NT2/D1 (cell line): ENCODE data around the gene FRS2.

Experiments
- DNase-seq: peaks from one replicate; pipeline ENCODE4 v3.0.0-alpha.2; 2011; ENCODE audit warnings: low read depth, low spot score
- H3K27me3 ChIP-seq: 2 replicates; pipeline ENCODE4 v1.6.0; 2011; ENCODE audit warnings: mild to moderate bottlenecking; ENCODE audit not compliant: insufficient read length, insufficient read depth
- H3K36me3 ChIP-seq: 2 replicates; pipeline ENCODE4 v1.6.1; 2011; ENCODE audit warnings: mild to moderate bottlenecking, low read length, mixed read lengths; ENCODE audit not compliant: insufficient read depth, insufficient read length
- H3K4me1 ChIP-seq: 2 replicates; pipeline ENCODE4 v1.5.1; 2011; ENCODE audit not compliant: insufficient read depth, insufficient read length
- H3K4me3 ChIP-seq: 2 replicates; pipeline ENCODE4 v1.5.1; 2011; ENCODE audit warnings: low read depth; ENCODE audit not compliant: insufficient read length
- H3K9ac ChIP-seq: 2 replicates; pipeline ENCODE4 v1.6.0; 2011; ENCODE audit warnings: low read depth; ENCODE audit not compliant: insufficient read length
- H3K9me3 ChIP-seq: 2 replicates; pipeline ENCODE4 v1.5.1; 2011; ENCODE audit warnings: mild to moderate bottlenecking, low read length; ENCODE audit not compliant: insufficient read depth
- SUZ12 ChIP-seq: IDR thresholded peaks from 2 replicates; pipeline ENCODE4 v1.6.1; 2011; ENCODE audit not compliant: insufficient read length, insufficient read depth; ENCODE audit errors: extremely low read depth
- YY1 ChIP-seq: IDR thresholded peaks from 2 replicates; pipeline ENCODE4 v1.6.1; 2011; ENCODE audit not compliant: insufficient read length, insufficient read depth
- ZNF274 ChIP-seq: IDR thresholded peaks from 2 replicates; pipeline ENCODE4 v1.6.1; 2011; ENCODE audit warnings: mild to moderate bottlenecking, low read depth, low read length

Gene FRS2

DNA sequence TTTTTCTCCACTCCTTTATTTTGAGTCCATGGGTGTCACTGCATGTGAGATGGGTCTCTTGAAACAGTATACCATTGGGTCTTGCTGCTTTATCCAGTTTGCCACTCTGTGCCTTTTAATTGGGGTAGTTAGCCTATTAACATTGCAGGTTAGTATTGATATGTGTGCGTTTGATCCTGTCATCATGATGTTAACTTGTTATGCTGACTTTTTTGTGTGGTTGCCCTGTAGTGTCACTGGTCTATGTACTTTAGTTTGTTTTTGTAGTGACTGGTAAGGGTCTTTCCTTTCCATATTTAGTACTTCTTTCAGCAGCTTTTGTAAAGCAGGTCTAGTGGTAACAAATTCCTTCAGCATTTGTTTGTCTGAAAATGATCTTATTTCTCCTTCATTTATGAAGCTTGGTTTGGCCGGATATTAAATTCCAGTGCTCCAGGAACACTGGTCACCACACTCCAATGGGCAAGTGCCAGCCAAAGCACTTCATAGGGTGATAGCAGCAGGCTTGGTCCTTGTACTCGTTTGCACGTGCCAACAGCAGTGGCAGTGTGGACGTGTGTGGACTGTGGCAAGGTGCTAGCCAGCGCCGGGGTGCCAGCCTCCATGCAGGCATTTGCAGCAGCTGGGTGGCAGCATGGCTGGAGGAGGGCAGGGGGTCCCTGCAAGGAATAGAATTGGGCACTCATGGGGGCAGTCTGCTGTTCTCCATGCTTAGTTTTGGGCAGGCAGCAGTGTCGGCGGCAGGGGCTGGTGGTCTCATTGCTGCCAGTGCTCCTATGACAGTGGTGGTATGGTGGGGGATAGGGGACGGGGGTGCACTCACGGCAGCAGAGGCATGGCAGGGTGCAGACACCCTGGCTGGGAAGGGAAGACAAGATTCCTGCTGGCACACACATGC is 53.5 kb downstream of the FRS2 start:
- Histone ChIP-seq H3K9ac (no peak overlapping the region), H3K27me3 (no peaks in the 10 kb centered on the region), H3K36me3 (peaks cover 2% of the 10 kb centered on the region), H3K4me3 (no peak overlapping the region), H3K4me1 (no peaks in the 10 kb centered on the region), H3K9me3 (no peaks in the 10 kb centered on the region)
- DNase-seq: no peak
- no peak for TF ChIP-seq ZNF274
- TF ChIP-seq YY1: no peak
- no peak for TF ChIP-seq SUZ12

DNA sequence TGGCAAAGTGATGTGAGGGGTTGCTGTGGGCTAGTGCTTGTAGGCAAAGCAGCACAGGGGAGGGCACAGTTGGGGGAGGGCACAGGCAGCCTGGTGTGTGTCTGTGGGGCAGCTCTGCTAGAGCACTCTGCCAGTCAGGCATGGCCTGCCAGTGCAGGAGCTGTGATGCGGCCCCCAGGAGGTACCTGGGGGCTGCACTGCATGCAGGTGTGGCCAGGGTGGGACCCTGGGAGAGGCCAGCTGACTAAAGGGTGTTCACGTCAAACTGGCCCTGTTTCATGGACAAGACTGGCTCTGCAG is 54.1 kb downstream of the FRS2 start:
- peaks cover 2% of the 10 kb centered on the region for H3K36me3 ChIP-seq
- no peaks in the 10 kb centered on the region for H3K27me3 ChIP-seq
- no peak overlapping the region for H3K9ac ChIP-seq
- H3K4me3 ChIP-seq: no peak overlapping the region
- no peaks in the 10 kb centered on the region for H3K4me1 ChIP-seq
- no peaks in the 10 kb centered on the region for H3K9me3 ChIP-seq
- DNase-seq: no peak
- TF ChIP-seq SUZ12 (no peak), YY1 (no peak), ZNF274 (no peak)

DNA sequence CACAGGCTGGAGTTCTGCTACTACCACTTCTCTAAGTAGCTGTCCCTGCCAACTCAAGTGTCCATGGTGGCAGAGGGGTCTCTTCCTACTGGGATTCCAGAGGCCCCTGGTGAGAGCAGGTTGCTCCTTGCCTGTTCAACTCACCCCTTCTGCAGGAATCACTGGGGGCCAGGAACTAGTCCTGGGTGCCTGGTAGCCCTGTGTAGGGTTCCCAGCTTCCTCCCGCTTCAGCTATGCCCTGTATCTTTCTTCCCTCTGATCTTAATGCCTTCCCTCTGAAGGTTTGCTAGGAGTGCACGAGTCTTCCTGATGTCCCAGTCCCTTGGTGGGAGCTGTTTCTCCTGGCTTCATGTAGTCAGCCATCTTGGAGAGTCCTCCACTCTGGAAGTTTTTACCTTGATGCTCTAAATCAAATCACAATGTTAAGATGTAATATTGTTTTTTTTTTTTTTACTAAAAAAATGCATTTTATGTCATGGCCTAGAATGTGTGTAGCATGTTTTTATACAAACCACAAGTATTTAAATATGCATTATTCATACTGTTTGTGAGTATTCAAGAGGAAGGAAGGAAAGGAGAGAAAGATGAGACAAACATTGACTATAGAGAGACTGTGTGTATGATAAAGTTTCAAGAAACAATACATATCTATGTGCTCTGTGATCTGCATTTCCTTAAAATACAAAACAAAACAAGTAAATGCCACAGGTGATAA is 54.7 kb downstream of the FRS2 start:
- TF ChIP-seq SUZ12: no peak
- TF ChIP-seq ZNF274: no peak
- TF ChIP-seq YY1: no peak
- Histone ChIP-seq H3K36me3 (peaks cover 2% of the 10 kb centered on the region), H3K4me3 (no peak overlapping the region), H3K9ac (no peak overlapping the region), H3K4me1 (no peaks in the 10 kb centered on the region), H3K27me3 (no peaks in the 10 kb centered on the region), H3K9me3 (no peaks in the 10 kb centered on the region)
- DNase-seq: no peak

DNA sequence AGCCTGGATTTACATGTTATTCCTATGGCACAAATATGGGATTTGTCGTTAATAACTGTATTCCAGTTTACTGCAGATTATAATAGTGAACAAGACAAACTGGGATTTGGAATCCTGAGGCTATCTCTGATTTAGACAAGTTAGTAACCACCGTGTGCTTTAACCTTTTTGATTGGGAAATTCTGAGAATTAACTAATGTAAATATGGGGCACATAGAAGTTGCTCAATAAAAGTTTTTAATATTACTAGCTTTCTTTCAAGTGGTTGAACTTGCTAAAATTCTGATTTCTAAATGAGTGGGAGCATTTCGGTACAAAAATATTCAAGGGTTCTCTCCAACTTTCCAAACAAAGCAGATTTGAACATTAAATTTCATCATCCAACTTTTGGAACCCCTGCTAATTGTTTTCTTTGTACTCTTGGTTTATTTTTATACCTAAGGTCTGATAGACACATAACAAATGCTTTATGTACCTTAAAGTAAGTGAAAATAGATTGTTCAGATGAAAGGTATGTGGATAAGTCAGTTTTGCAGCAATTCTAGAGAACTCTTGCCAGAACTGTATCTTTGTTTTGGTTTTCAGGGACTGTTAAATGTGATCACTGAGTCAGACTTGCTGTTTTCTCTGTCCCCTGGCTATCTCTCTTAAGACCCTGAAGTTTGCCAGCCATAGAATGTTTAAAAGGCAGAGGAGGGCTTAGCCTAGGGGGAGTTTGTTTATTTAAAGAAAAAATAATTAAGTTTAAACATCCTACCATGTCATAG is 57.5 kb downstream of the FRS2 start:
- no peaks in the 10 kb centered on the region for H3K27me3 ChIP-seq
- no peak overlapping the region for H3K9ac ChIP-seq
- no peaks in the 10 kb centered on the region for H3K4me1 ChIP-seq
- H3K9me3 ChIP-seq: no peaks in the 10 kb centered on the region
- TF ChIP-seq SUZ12: no peak
- no peak for TF ChIP-seq YY1
- no peak for TF ChIP-seq ZNF274
- H3K4me3 ChIP-seq: no peak overlapping the region
- H3K36me3 ChIP-seq: peaks cover 9% of the 10 kb centered on the region
- no peak for DNase-seq

DNA sequence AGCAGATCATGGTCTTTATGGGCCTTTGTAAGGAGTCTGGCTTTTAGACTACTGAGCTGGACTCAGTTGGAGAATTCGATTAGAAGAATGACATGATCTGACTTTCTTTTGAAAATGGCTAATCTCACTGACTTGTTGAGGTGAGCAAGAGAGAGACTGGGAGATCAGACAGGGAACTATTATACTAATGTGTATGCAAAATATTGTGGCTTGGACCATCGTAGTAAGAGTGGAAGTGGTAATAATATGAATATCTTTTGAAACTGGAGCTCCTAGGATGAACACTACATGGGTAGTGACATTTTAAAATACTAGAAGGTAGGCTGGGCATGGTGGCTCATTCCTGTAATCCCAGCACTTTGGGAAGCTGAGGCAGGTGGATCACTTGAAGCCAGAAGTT is 58.8 kb downstream of the FRS2 start:
- TF ChIP-seq SUZ12 (no peak), YY1 (no peak), ZNF274 (no peak)
- no peaks in the 10 kb centered on the region for H3K4me1 ChIP-seq

DNA sequence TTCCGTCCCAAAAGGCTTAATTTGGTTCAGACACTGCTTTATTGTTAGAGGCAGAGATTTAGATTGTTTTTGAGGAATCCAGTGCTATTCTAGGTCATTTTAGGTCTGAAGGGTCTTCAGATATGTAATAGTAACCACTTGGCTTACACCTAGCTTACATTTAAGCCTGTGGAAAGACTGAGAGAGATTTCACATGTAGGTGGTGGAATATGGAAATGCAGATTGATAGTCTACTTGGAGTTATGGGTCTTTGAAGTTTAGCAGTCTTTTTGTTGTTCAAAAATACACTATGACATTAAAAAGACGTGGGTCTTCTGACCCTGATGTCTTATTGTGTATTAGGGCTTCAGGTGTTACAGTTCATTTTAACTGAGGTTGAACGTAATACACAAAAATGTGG is 63.7 kb downstream of the FRS2 start:
- H3K9me3 ChIP-seq: no peaks in the 10 kb centered on the region
- no peak for DNase-seq
- H3K4me3 ChIP-seq: no peak overlapping the region
- H3K36me3 ChIP-seq: peaks cover 7% of the 10 kb centered on the region
- H3K9ac ChIP-seq: no peak overlapping the region
- TF ChIP-seq ZNF274 (no peak), YY1 (no peak), SUZ12 (no peak)
- no peaks in the 10 kb centered on the region for H3K27me3 ChIP-seq
- H3K4me1 ChIP-seq: no peaks in the 10 kb centered on the region

More for the DNA sequence above, 58.8 kb downstream of the FRS2 start:
- DNase-seq: no peak
- Histone ChIP-seq H3K36me3 (peaks cover 7% of the 10 kb centered on the region), H3K4me3 (no peak overlapping the region), H3K9ac (no peak overlapping the region), H3K27me3 (no peaks in the 10 kb centered on the region), H3K9me3 (no peaks in the 10 kb centered on the region)

DNA sequence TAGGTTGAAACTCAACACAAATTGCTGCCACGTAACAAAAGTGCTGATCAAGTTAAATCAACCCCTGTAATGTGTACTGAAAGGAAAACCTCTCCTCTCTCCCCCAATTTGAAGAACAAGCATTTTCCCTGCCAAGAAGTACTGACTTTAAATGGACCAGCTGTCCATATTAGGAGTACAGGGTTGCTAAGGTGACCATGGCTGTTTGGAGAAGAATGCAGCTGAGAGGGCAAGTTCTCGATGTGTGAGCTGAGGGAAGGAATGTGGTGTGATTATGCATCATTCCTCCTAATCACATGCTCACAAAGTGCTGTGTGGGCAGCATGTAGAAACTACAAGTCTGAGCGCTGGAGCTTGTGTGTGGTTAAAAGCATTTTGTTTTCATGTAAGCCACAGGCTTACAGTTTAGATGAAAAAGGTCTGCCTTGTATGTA is 64.2 kb downstream of the FRS2 start:
- Histone ChIP-seq H3K9ac (no peak overlapping the region), H3K4me3 (no peak overlapping the region), H3K4me1 (no peaks in the 10 kb centered on the region), H3K9me3 (no peaks in the 10 kb centered on the region), H3K36me3 (peaks cover 7% of the 10 kb centered on the region), H3K27me3 (no peaks in the 10 kb centered on the region)
- DNase-seq: peak; percentile 91
- TF ChIP-seq ZNF274 (no peak), YY1 (no peak), SUZ12 (no peak)

DNA sequence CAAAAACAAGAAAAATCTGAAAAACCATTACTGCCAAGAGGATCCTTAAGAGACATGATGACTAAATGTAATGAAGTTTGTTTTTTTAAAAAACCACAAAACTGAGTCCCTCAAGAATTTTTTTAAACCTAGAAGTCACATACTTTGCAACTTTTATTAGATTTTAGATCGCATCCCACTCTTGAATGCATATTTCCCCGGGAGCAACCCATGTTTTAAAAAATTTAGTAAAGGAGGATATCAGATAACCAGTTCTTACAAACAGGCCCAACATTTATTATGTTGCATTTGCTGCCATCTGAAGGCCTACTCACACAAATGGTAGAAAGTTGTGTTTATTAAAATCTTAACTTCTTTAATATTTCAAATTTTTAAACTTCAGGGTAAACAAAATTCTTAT is 70.8 kb downstream of the FRS2 start:
- no peak overlapping the region for H3K9ac ChIP-seq
- H3K9me3 ChIP-seq: peaks cover 11% of the 10 kb centered on the region
- H3K4me1 ChIP-seq: no peaks in the 10 kb centered on the region
- no peak overlapping the region for H3K4me3 ChIP-seq
- no peak for DNase-seq
- peaks cover 5% of the 10 kb centered on the region for H3K36me3 ChIP-seq
- TF ChIP-seq ZNF274: no peak
- no peak for TF ChIP-seq YY1
- TF ChIP-seq SUZ12: no peak
- H3K27me3 ChIP-seq: no peaks in the 10 kb centered on the region
